ENCODE results near the gene ERC1.
"Not testable (repeated sequence)": the region's sequence is repeated elsewhere in the genome, so short reads cannot be mapped to it uniquely, and the experiment has no call there.

The ERC1 gene

GRCh38 chr12:1197264-1198018 is 206.4 kb downstream of the ERC1 start:
- DNase-seq: no peak

GRCh38 chr12:1198854-1199253 is 207.8 kb downstream of the ERC1 start:
- not testable (repeated sequence) for DNase-seq

- DNase-seq: no peak
Measured at GRCh38 chr12:1199700-1200099, 208.7 kb downstream of the ERC1 start.

GRCh38 chr12:1201030-1201429 is 210.0 kb downstream of the ERC1 start:
- DNase-seq: no peak

- DNase-seq: peak in 1 of 2 donors; percentile 3
Measured at GRCh38 chr12:1201886-1202285, 210.9 kb downstream of the ERC1 start.

- no peak for DNase-seq
Measured at GRCh38 chr12:1203735-1204019, 212.7 kb downstream of the ERC1 start.

GRCh38 chr12:1204581-1205121 is 213.6 kb downstream of the ERC1 start:
- peak in 1 of 2 donors; percentile 46 for DNase-seq

GRCh38 chr12:1205512-1206060 is 214.6 kb downstream of the ERC1 start:
- DNase-seq: no peak

- DNase-seq: no peak
Measured at GRCh38 chr12:1206118-1206734, 215.2 kb downstream of the ERC1 start.

- no peak for DNase-seq
Measured at GRCh38 chr12:1207276-1207675, 216.3 kb downstream of the ERC1 start.

- not testable (repeated sequence) for DNase-seq
Measured at GRCh38 chr12:1208719-1209118, 217.7 kb downstream of the ERC1 start.

GRCh38 chr12:1212526-1212925 is 221.5 kb downstream of the ERC1 start:
- no peak for DNase-seq

GRCh38 chr12:1213205-1213604 is 222.2 kb downstream of the ERC1 start:
- DNase-seq: no peak

GRCh38 chr12:1213618-1214205 is 222.7 kb downstream of the ERC1 start:
- DNase-seq: no peak

GRCh38 chr12:1216560-1216959 is 225.5 kb downstream of the ERC1 start:
- no peak for DNase-seq

- no peak for DNase-seq
Measured at GRCh38 chr12:1217191-1217949, 226.3 kb downstream of the ERC1 start.

- DNase-seq: no peak
Measured at GRCh38 chr12:1218369-1218768, 227.3 kb downstream of the ERC1 start.

GRCh38 chr12:1220127-1221092 is 229.4 kb downstream of the ERC1 start:
- DNase-seq: no peak

GRCh38 chr12:1222858-1223639 is 232.0 kb downstream of the ERC1 start:
- no peak for DNase-seq

GRCh38 chr12:1226951-1227350 is 235.9 kb downstream of the ERC1 start:
- peak in 1 of 2 donors; percentile 36 for DNase-seq

GRCh38 chr12:1234073-1234472 is 243.1 kb downstream of the ERC1 start:
- no peak for DNase-seq
